Activated CD4-positive, alpha-beta T cell treated with anti-CD3 and anti-CD28 coated beads for 24 hours (primary cell): ENCODE results near the gene SMPD4.
A peak's percentile ranks its signal among the peaks of the same experiment; 100 is the strongest.
"Not testable (repeated sequence)": the region's sequence is repeated elsewhere in the genome, so short reads cannot be mapped to it uniquely, and the experiment has no call there.

ENCODE experiments used
- DNase-seq, 2 donors: peaks; one replicate each; pipeline ENCODE4 v3.0.0-alpha.2; 2020; ENCODE audit warnings: low read depth in 2 of 2

The SMPD4 gene

GRCh38 chr2:130159376-130159775, 22.0 kb downstream of the SMPD4 start:
- not testable (repeated sequence) for DNase-seq

- no peak for DNase-seq
Measured at GRCh38 chr2:130158631-130159030, 22.8 kb downstream of the SMPD4 start.

GRCh38 chr2:130157825-130158514, 23.4 kb downstream of the SMPD4 start:
- not testable (repeated sequence) for DNase-seq

GRCh38 chr2:130157354-130157753, 24.0 kb downstream of the SMPD4 start:
- not testable (repeated sequence) for DNase-seq

GRCh38 chr2:130156624-130157004, 24.8 kb downstream of the SMPD4 start:
- no peak for DNase-seq

- not testable (repeated sequence) for DNase-seq
Measured at GRCh38 chr2:130155956-130156623, 25.3 kb downstream of the SMPD4 start.

- no peak for DNase-seq
Measured at GRCh38 chr2:130154773-130155765, 26.3 kb downstream of the SMPD4 start.

- DNase-seq, result not testable (repeated sequence)
Measured at GRCh38 chr2:130154423-130154770, 27.0 kb downstream of the SMPD4 start.

GRCh38 chr2:130153721-130154422, 27.5 kb downstream of the SMPD4 start:
- DNase-seq, result not testable (repeated sequence)

GRCh38 chr2:130152816-130153595, 28.4 kb downstream of the SMPD4 start:
- no peak for DNase-seq

GRCh38 chr2:130152136-130152815, 29.1 kb downstream of the SMPD4 start:
- not testable (repeated sequence) for DNase-seq

- DNase-seq, result not testable (repeated sequence)
Measured at GRCh38 chr2:130151145-130151512, 30.3 kb downstream of the SMPD4 start.

- no peak for DNase-seq
Measured at GRCh38 chr2:130150181-130151144, 30.9 kb downstream of the SMPD4 start.

GRCh38 chr2:130148515-130148914, 32.9 kb downstream of the SMPD4 start:
- not testable (repeated sequence) for DNase-seq

- peak; percentile 29 to 45 for DNase-seq
Measured at GRCh38 chr2:130145006-130145414, 36.4 kb downstream of the SMPD4 start, which contains the start of gene CCDC74B. TSS of gene CCDC74B (minus strand) at chr2:130145112. CDS start at chr2:130144996, 116 bp downstream.

- DNase-seq, result not testable (repeated sequence)
Measured at GRCh38 chr2:130143266-130144039, 37.9 kb downstream of the SMPD4 start.

- DNase-seq, result not testable (repeated sequence)
Measured at GRCh38 chr2:130142396-130143265, 38.8 kb downstream of the SMPD4 start.
